Sigmoid colon (tissue), 4 donors: ENCODE data around the gene VSTM4.

Source experiments
- CTCF ChIP-seq, 4 experiments: fragments of 450-650 bp in 3 of 4; fragments of 200-600 bp in 1 of 4; IDR thresholded peaks; one replicate each; pipeline ENCODE4 v1.5.1; 2016 to 2019; ENCODE audit warnings: antibody characterized with exemption in 4 of 4, mild to moderate bottlenecking in 3 of 4, moderate library complexity in 2 of 4
- POLR2AphosphoS5 ChIP-seq, 4 donors: sonication (generic); formaldehyde crosslinking; IDR thresholded peaks; one replicate each; pipeline ENCODE4 v1.6.1; 2017; ENCODE audit warnings: antibody characterized with exemption in 4 of 4

GRCh38 chr10:49037187-49037586, 78.1 kb downstream of the VSTM4 start:
- TF ChIP-seq CTCF (IDR thresholded peaks at IDR 0.05) (no peak), POLR2AphosphoS5 (IDR thresholded peaks at IDR 0.05) (no peak)
